Measurements from ENCODE around the gene DOK3. TPM values are rescaled to one million over a fixed set of nuclear protein-coding genes. Genes with fewer than 3 reads are reported as not detected.

The DOK3 gene
- total RNA-seq, 1 donor from 2014 or later: 4.7 TPM

- Mint-ChIP-seq H3K36me3 (no peaks in the 10 kb centered on the region), H3K4me1 (peaks cover 27% of the 10 kb centered on the region), H3K27me3 (ENCODE audit: low read depth) (no peaks in the 10 kb centered on the region), H3K9me3 (no peaks in the 10 kb centered on the region), H3K27ac (peak within 1 kb of the TSS; percentile 82), H3K4me3 (peak within 1 kb of the TSS; percentile 78)
- peak; percentile 77 to 93 for DNase-seq (ENCODE audit: low spot score in 2 of 2, unreplicated experiment in 2 of 2)
- no peak for TF ChIP-seq CTCF (IDR thresholded peaks at IDR 0.05; ENCODE audit: unreplicated experiment)
Observed at GRCh38 chr5:177554474-177555111, 45.0 kb upstream of the DOK3 start, which contains the start of gene FAM193B. FAM193B (minus strand) TSS chr5:177554563; CDS start chr5:177554458, 105 bp downstream.

- no peaks in the 10 kb centered on the region for H3K36me3 Mint-ChIP-seq
- peak; percentile 36 to 63 for DNase-seq (ENCODE audit: low spot score in 2 of 2, unreplicated experiment in 2 of 2)
- H3K4me1 Mint-ChIP-seq: peaks cover 27% of the 10 kb centered on the region
- H3K27me3 Mint-ChIP-seq (ENCODE audit: low read depth): no peaks in the 10 kb centered on the region
- peak overlapping the region; percentile 35 for H3K27ac Mint-ChIP-seq
- H3K4me3 Mint-ChIP-seq: peak overlapping the region; percentile 78
- H3K9me3 Mint-ChIP-seq: no peaks in the 10 kb centered on the region
- TF ChIP-seq CTCF (IDR thresholded peaks at IDR 0.05; ENCODE audit: unreplicated experiment): no peak
Observed at GRCh38 chr5:177553671-177554429, 44.2 kb upstream of the DOK3 start.

- no peak for DNase-seq (ENCODE audit: low spot score in 2 of 2, unreplicated experiment in 2 of 2)
- Mint-ChIP-seq H3K27ac (peak overlapping the region; percentile 35), H3K9me3 (no peaks in the 10 kb centered on the region), H3K36me3 (no peaks in the 10 kb centered on the region), H3K4me3 (peak overlapping the region; percentile 78), H3K4me1 (peaks cover 27% of the 10 kb centered on the region), H3K27me3 (ENCODE audit: low read depth) (no peaks in the 10 kb centered on the region)
- no peak for TF ChIP-seq CTCF (IDR thresholded peaks at IDR 0.05; ENCODE audit: unreplicated experiment)
Observed at GRCh38 chr5:177552839-177553455, 43.3 kb upstream of the DOK3 start.

- Mint-ChIP-seq H3K27ac (no peak overlapping the region), H3K27me3 (ENCODE audit: low read depth) (no peaks in the 10 kb centered on the region), H3K9me3 (no peaks in the 10 kb centered on the region), H3K36me3 (peaks cover 2% of the 10 kb centered on the region), H3K4me3 (no peak overlapping the region), H3K4me1 (peaks cover 25% of the 10 kb centered on the region)
- DNase-seq (ENCODE audit: low spot score in 2 of 2, unreplicated experiment in 2 of 2): no peak
- no peak for TF ChIP-seq CTCF (IDR thresholded peaks at IDR 0.05; ENCODE audit: unreplicated experiment)
Observed at GRCh38 chr5:177550122-177550521, 40.5 kb upstream of the DOK3 start.

- Mint-ChIP-seq H3K27me3 (ENCODE audit: low read depth) (no peaks in the 10 kb centered on the region), H3K27ac (no peak overlapping the region)
Observed at GRCh38 chr5:177548495-177548894, 38.9 kb upstream of the DOK3 start.

More at GRCh38 chr5:177548495-177548894, 38.9 kb upstream of the DOK3 start:
- Mint-ChIP-seq H3K9me3 (no peaks in the 10 kb centered on the region), H3K4me3 (no peak overlapping the region), H3K4me1 (peaks cover 18% of the 10 kb centered on the region), H3K36me3 (peaks cover 2% of the 10 kb centered on the region)
- no peak for DNase-seq (ENCODE audit: low spot score in 2 of 2, unreplicated experiment in 2 of 2)
- no peak for TF ChIP-seq CTCF (IDR thresholded peaks at IDR 0.05; ENCODE audit: unreplicated experiment)

All from mesothelial cell of epicardium (in vitro differentiated cells).